OCI-LY7 (cell line): ENCODE measurements around the gene SLC5A5. TPM values are rescaled to one million over a fixed set of nuclear protein-coding genes. Genes with fewer than 3 reads are reported as not detected.

Experiments
- BruUV-seq: library from RNA; stranded (reverse); fragments of 400-500 nt; replicated peaks from 2 replicates; lab custom pipeline; 2021; lab: Mats Ljungman, UMichigan
- CTCF ChIA-PET: fragments of 300-600 bp; sonication (Branson Sonifier 250); formaldehyde crosslinking; loops from one replicate; lab custom pipeline; 2022; ENCODE audit warnings: antibody characterized with exemption; ENCODE audit not compliant: unreplicated experiment; lab: Charles Lee
- POLR2A ChIA-PET: fragments of 300-600 bp; sonication (Branson Sonifier 250); formaldehyde crosslinking; loops from one replicate; lab custom pipeline; 2022; ENCODE audit warnings: antibody characterized with exemption; lab: Charles Lee
- DNase-seq: peaks from one replicate; pipeline ENCODE4 v3.0.0-alpha.2; 2015; ENCODE audit warnings: low spot score
- H2AFZ ChIP-seq: fragments of 200-600 bp; sonication (generic), shearing (Covaris generic); 2 replicates; pipeline ENCODE4 v1.6.1; 2014; ENCODE audit warnings: mild to moderate bottlenecking, antibody characterized with exemption, low read length, moderate library complexity
- H3K27ac ChIP-seq: fragments of 200-600 bp; sonication (generic); 2 replicates; pipeline ENCODE4 v1.5.1; 2014; ENCODE audit warnings: mixed run types, low read depth, mild to moderate bottlenecking, moderate library complexity, low read length, inconsistent platforms; ENCODE audit not compliant: poor library complexity, severe bottlenecking
- H3K36me3 ChIP-seq: fragments of 200-600 bp; sonication (generic); 2 replicates; pipeline ENCODE4 v1.6.1; 2014; ENCODE audit warnings: mild to moderate bottlenecking, antibody characterized with exemption, low read length, moderate library complexity, mixed read lengths; ENCODE audit not compliant: insufficient read depth
- H3K4me1 ChIP-seq: fragments of 200-600 bp; sonication (generic); 2 replicates; pipeline ENCODE4 v1.5.1; 2014; ENCODE audit warnings: mild to moderate bottlenecking, low read length; ENCODE audit not compliant: insufficient read depth, poor library complexity, severe bottlenecking
- H3K4me2 ChIP-seq: fragments of 200-600 bp; sonication (generic); 2 replicates; pipeline ENCODE4 v1.6.1; 2014; ENCODE audit warnings: mild to moderate bottlenecking, low read length
- H3K4me3 ChIP-seq: fragments of 200-600 bp; sonication (generic); 2 replicates; pipeline ENCODE4 v1.5.1; 2014; ENCODE audit warnings: mild to moderate bottlenecking, low read depth, low read length; ENCODE audit not compliant: poor library complexity, severe bottlenecking
- H3K79me2 ChIP-seq: fragments of 200-600 bp; sonication (generic); 2 replicates; pipeline ENCODE4 v1.6.1; 2016; ENCODE audit warnings: low read depth, mild to moderate bottlenecking, low read length, moderate library complexity, mixed read lengths; ENCODE audit not compliant: insufficient read depth
- H3K9me2 ChIP-seq: fragments of 200-600 bp; sonication (generic); 2 replicates; pipeline ENCODE4 v1.6.1; 2016; ENCODE audit warnings: mild to moderate bottlenecking, low read length, mixed read lengths; ENCODE audit not compliant: insufficient read depth
- H3K9me3 ChIP-seq: fragments of 200-600 bp; sonication (generic); 2 replicates; pipeline ENCODE4 v1.6.1; 2014; ENCODE audit warnings: mild to moderate bottlenecking, mixed run types, low read length, mixed read lengths
- H4K20me1 ChIP-seq: fragments of 200-600 bp; sonication (generic); 2 replicates; pipeline ENCODE4 v1.6.1; 2014; ENCODE audit warnings: mild to moderate bottlenecking, antibody characterized with exemption, low read length, moderate library complexity, mixed read lengths; ENCODE audit not compliant: insufficient read depth
- CTCF ChIP-seq: fragments of 200-600 bp; sonication (generic); conservative IDR thresholded peaks from 2 replicates; pipeline ENCODE4 v1.5.1; 2014; ENCODE audit warnings: mild to moderate bottlenecking, antibody characterized with exemption, low read length, moderate library complexity, mixed read lengths
- EZH2phosphoT487 ChIP-seq: fragments of 200-600 bp; sonication (generic); IDR thresholded peaks from 2 replicates; pipeline ENCODE4 v1.6.1; 2018; ENCODE audit warnings: low read depth, borderline replicate concordance, mild to moderate bottlenecking, mixed run types, antibody characterized with exemption, low read length, moderate library complexity, mixed read lengths
- intact Hi-C: fragments of 100-400 bp; cut with micrococcal nuclease; formaldehyde crosslinking; loops from one replicate; pipeline ENCODE4 v1.10.0; 2022; ENCODE audit not compliant: unreplicated experiment
- total RNA-seq, 2 experiments: library from RNA; depleted of rRNA in 1 of 2; stranded (reverse); fragments of >200 nt in 1 of 2; shearing (Covaris generic) in 1 of 2; gene quantifications; 2 replicates each; pipeline ENCODE4 v1.2.3, GENCODE V29; 2014 to 2022

SLC5A5 gene
- total RNA-seq, 2 experiments from 2014 or later = 0.03 TPM; not detected in 1

- Histone ChIP-seq H3K4me2 (no peak overlapping the region), H3K4me1 (peaks cover 31% of the 10 kb centered on the region), H3K4me3 (no peak overlapping the region), H4K20me1 (peaks cover 18% of the 10 kb centered on the region), H3K27ac (peak overlapping the region; percentile 31), H3K9me2 (no peaks in the 10 kb centered on the region), H3K36me3 (peaks cover 48% of the 10 kb centered on the region), H3K9me3 (no peaks in the 10 kb centered on the region), H2AFZ (no peak overlapping the region), H3K79me2 (peaks cover 19% of the 10 kb centered on the region)
- no peak for DNase-seq
- intact Hi-C loops = no loop called here
- ChIA-PET CTCF (no interaction called here), POLR2A (interaction anchor here (0.6 to 1.1 kb wide), 3 partner anchors 32 to 163 kb away, joined by 3 to 6 read pairs (median 5); no protein-coding TSS in a partner anchor)
- TF ChIP-seq EZH2phosphoT487 (no peak), CTCF (no peak)
- no TSS peak for BruUV-seq
Observed at GRCh38 chr19:17865364-17866311, 6.1 kb upstream of the SLC5A5 start.

GRCh38 chr19:17866312-17866963 is 5.3 kb upstream of the SLC5A5 start:
- peaks cover 27% of the 10 kb centered on the region for H3K4me1 ChIP-seq
- H3K9me2 ChIP-seq = no peaks in the 10 kb centered on the region
- no TSS peak for BruUV-seq
- H3K79me2 ChIP-seq = peaks cover 11% of the 10 kb centered on the region
- H4K20me1 ChIP-seq = peaks cover 10% of the 10 kb centered on the region
- ChIA-PET POLR2A (interaction anchor here (0.6 kb wide), 2 partner anchors 71 to 162 kb away, joined by 5 to 6 read pairs; no protein-coding TSS in a partner anchor), CTCF (no interaction called here)
- no peaks in the 10 kb centered on the region for H3K9me3 ChIP-seq
- no peak overlapping the region for H3K27ac ChIP-seq
- H3K4me3 ChIP-seq = no peak overlapping the region
- no peak overlapping the region for H2AFZ ChIP-seq
- intact Hi-C loops = no loop called here
- no peak for DNase-seq
- peaks cover 40% of the 10 kb centered on the region for H3K36me3 ChIP-seq
- no peak overlapping the region for H3K4me2 ChIP-seq
- TF ChIP-seq EZH2phosphoT487 (no peak), CTCF (no peak)
